ENCODE measurements around the gene TAOK2.
"Not testable (repeated sequence)": the region's sequence is repeated elsewhere in the genome, so short reads cannot be mapped to it uniquely, and the experiment has no call there.

TAOK2 gene

DNA sequence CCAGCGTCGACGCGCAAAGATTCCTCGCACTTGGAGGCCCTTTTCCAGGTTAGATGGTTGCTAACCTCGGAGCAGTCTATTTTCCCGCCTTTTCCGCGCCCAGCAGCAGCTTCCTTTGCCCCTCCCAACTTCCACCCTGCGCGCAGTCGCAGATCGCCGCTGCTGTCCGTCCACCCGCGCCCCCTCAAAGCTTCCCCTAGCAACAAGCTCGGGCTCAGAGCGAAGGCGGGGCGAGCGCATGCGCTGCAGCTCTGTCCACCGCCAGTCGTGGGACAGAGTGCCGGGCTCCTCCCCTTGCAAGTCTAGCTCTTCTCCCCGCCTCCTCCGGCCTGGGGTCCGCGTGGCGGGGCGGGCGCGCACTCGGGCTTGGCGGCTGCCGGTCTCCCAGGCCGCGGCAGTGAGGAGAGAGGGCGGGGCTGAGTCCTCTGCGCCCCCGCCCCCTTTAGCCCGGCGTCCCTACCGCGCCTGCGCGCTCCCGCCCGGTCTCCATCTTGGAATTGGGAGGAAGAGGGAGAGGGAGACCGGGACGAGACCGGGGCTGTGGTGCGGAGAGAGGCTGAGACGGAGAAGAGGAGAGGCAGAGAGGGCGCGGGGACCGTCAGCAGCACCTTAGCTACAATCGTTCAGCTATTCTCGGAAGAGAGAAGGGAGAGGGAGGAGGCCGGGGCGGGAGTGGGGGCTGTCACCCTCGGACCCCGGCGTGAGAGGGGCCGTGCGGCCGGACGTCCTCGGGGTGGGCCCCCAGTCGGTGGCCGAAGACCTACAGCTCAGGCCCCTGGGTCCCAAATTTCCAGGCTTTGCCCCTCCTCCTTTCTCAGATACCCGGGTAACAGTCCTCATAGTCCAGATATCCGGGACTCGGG lies at the start of gene TAOK2:
TAOK2 (plus strand) TSS at position 485 of the 863 bp plus-strand sequence. CDS start 3,905 bp downstream, outside the sequence.
- DNase-seq: peak; percentile 99

DNA sequence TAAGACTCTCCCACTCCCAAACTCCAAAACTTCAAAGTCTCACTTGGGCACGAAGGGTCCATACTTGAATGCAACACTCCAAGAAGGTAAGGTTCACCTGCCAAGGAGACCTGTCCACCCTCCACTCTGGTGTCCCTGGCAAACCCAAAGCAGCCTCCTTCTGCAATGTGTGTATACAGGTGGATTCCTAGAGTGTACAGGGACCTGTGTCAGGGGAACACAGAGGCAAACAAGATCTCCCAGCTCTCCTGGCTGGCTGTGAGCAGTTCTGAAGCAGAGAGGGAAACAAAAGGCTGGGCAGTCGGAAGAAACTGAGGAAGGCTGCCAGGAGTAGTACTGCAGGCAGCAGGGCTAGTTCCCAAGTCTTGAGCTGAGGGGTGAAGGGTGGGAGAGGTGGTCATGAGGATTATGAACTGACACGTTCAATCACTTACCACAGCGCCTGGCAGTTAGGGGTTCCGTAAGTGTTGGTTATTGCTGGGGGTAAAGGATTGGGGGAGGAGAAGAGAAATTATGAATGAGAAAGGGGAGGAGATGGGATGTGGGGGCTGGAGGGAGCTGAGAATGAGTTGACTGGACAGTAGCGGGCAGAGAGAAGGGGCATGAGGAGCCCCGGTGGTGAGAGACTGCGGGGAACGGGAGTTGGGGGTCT lies 48.4 kb upstream of the TAOK2 start:
- DNase-seq: no peak

DNA sequence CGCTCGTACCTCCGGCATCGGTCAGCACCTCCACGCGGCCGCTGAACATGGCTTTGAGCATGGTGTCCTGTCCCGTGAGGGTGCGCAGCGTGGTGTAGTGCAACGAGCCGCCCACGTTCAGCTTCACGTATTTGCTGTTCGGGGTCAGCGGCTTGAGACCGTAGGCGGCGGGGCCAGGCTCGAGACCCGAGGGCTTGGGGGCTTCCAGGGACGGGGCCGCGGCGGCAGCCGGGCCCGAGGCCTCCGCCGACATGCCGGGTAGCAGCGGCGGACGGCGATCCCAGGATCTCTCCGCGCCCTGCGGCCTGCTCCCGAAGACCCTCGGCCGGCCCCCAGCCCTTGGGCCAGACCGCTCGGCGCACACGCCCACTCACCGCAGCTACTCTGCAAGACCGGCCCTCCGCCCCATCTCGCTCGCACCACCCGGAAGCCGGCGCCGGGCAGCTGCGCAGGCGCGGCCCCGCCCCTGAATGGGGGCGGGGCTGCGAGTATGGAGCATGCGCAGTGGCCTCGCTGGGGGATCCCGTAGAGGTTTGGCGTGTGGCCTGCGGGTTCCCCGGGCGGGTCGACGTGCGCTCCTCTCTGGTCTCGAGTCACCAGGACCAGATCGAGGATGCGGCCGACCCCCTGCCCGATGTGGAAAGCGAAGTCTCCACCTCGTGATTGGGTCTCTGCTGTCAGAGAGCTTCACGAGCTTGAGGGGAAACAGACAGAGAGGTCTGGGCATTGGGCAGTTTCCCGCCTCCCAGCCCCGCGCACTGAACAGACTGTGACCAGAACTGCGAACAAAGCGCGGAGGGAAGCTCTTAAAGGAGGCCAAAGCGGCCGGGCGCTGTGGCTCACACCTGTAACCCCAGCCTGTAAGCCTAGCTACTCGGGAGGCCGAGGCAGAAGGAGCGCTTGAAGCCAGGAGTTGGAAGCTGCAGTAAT lies 47.6 kb upstream of the TAOK2 start, which contains the start of gene KCTD13:
KCTD13 (minus strand) TSS at position 446 of the 930 bp plus-strand sequence; CDS start at position 253, 193 bp downstream.
- peak; percentile 81 for DNase-seq

DNA sequence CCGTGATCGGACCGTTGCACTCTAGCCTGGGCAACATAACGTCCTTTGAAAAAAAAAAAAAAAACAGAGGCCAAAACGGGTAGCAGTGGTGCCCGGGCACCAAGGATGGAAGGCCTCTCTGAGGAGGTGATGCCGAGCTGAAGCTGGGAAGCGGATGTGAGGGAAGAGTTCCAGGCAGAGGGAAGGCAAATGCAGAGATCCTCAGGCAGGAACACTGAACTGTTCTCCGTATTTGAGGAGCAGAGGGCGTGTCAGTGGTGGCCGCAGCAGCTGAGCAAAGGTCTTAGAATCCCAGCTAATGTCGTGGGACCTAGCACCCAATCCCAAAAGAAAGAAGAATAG lies 47.0 kb upstream of the TAOK2 start:
- peak; percentile 21 for DNase-seq

DNA sequence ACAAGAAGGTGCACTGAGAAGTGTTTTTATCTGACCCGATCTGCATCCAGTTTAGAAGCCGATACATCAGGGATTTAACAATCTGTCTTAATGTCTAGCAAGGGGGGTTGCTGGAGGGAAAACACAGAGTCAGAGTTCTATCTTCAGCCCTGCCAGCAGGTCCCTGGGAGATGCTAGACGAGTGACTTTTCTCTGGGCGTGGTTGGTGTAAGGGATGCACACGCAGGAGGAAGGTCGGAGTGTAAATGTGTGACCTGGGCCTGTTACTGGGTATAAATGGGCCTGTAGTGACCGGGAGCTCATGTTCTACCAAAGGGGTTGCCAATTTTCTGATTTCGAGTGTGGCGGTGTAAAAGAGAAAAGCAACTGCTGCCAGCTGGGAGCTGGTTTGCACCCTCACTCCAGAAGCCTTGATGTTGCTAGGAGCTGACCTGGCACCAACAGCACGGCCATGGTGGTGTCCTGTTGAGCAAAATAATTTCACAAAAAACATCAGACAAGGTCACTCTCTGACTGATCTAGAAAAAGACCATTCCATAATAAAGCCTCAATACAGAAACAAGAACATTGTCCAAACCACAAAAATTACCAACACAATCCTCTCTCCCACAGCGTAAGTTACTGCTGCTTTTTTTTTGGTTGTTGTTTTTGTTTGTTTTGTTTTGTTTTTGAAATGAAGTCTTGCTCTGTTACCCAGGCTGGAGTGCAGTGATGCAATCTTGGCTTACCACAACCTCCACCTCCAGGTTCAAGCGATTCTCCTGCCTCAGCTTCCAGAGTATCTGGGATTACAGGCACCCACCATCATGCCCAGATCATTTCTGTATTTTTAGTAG lies 46.4 kb upstream of the TAOK2 start:
- no peak for DNase-seq

DNA sequence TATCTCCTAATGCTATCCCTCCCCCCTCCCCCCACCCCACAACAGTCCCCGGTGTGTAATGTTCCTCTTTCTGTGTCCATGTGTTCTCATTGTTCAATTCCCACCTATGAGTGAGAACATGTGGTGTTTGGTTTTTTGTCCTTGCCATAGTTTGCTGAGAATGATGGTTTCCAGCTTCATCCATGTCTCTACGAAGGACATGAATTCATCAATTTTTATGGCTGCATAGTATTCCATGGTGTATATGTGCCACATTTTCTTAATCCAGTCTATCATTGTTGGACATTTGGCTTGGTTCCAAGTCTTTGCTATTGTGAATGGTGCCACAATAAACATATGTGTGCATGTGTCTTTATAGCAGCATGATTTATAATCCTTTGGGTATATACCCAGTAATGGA lies 41.9 kb upstream of the TAOK2 start:
- not testable (repeated sequence) for DNase-seq

DNA sequence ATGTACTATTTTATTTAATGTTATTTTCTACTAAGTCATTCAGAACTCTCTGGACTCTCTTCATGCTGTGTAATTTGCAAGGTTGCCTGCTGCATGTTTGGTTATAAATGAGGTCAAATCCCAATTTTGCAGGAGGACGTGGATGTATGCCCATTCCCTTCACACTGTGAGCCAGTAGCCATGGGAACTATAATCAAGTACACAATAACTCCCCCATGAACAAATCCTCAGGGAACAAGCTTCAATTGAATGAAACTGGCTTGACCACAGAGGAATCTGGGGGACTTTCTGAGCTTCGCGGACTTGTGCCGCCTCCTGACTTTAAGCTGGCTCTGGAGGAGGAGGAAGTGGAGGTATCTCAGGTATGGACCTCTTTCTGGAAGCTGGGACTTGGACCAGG lies 33.0 kb upstream of the TAOK2 start:
- DNase-seq: no peak

DNA sequence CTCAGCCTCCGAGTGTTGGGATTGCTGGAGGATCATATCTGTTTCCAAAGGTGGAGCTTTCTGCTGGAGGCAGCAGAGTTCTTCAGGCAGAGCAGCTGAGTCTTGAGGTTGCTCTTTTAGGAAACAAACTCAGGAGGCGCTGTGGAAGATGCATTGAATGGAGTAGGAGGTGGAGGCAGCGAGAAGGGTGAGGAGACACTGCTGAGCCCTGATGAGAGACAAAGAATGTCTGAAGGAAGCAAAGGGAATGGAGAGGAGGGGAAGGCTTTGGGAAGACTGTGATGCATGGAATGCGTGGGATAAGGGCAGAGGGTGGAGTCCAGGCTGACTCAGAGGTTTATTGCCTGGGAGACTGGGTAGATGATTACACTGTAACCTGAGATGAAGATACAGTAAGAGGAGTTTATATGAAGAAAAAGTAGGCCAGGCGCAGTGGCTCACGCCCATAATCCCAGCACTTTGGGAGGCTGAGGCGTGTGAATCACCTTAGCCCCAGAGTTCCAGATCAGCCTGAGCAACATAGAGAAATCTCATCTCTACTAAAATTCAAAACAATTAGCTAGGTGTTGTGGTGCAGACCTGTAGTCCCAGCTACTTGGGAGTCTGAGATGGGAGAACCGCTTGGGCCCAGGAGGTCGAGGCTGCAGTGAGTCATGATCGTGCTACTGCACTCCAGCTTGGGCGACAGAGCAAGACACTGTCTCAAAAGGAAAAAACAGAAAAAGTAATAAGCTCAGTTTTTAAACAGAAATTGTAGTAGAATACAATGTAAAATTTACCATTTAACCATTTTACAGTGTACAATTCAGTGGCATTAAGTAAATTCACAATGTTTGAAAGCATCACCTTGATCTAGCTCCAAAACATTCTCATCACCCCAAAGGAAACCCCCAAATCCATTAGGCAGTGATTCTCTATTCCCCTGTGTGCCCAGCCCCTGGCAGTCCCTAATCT lies 29.5 kb upstream of the TAOK2 start:
- DNase-seq: peak; percentile 99

DNA sequence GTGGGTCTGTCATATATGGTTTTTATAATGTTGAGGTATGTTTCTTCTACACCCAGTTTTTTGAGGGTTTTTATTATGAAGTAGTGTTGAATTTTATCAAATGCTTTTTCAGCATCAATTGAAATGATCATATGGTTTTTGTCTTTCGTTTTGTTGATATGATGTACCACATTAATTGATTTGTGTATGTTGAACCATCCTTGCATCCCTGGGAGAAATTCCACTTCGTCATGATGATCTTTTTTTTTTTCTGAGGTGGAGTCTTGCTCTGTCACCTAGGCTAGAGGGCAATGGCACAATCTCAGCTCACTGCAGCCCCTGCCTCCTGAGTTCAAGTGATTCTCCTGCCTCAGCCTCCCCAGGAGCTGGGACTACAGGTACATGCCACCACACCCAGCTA lies 25.8 kb upstream of the TAOK2 start:
- DNase-seq: no peak

DNA sequence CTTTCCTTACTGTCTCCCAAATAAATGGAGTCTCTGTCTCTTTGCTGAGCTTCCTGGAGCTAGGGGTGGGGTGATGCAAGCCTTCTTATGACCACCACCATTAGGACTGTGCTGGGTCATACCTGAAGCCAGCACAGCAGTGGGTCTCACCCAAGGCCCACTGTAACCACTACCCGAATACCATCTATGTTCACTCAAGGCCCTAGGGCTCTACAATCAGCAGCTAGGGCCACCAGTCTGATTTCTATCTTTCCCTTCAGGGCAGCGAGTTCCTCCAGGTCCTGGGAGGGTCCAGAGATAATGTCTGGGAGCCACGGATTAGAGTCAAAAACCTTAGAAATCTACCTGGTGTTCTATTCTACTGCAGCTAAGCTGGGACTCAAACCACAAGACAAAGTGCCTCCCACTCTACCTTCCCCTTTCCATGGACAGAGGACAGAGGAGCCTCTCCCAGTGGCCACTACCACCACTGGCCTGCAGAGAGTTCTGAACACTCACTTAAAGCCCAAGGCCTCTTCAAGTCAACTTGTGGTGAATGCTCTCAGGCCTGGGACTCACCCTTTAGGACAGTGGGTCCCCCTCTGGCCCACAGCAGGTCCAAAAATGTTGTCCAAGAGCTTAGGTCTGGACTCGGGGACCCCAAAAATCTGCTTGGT lies 22.7 kb upstream of the TAOK2 start:
- no peak for DNase-seq

DNA sequence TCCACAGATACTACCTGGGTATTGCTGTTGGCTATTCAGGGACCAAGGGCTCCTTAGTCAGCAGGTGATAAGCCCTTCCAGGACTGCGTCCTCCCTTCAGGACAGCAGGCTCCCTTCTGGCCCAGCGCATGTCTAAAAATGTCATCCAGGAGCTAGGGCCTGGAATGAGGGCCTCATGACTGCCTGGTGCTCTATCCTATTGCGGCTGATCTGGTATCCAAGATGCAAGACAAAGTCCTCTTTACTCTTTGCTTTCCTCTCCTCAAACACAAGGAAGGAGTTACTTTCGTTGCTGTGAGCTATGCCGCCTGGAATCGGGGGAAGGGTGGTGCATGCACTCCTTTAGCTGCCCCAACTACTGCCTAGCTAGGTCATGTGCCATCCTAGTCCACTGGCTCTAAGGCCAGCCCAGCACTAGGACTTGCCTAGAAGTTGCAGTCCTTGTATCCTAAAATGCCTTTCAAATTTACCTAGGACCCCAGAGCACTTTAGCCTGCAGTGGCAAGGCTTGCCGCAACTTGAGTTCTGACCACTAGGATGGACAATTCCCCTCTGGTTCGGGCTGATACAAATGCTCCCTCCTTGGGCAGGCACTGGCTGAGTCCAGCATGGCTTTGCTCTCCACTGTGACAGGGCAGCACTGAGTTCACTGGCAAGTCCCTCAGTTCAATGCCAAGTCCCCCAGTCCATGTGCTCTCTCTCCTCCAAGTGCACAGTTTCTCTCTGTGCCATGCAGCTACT lies 21.9 kb upstream of the TAOK2 start:
- DNase-seq: no peak

DNA sequence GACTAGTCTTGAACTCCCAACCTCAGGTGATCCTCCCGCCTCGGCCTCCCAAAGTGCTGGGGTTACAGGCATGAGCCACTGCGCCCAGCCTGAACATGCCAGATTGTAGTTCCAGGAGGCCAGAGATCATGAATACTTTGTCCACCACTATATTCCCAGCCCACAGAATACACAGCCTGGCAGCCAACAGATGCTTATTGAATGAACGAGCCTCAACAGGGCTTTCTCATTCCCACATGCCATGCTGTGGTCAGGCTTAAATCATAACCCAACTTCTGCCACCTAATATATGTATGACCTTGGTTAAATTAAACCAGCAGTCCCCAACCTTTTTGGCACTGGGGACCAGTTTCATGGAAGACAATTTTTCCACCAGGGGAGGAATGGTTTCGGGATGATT lies 14.9 kb upstream of the TAOK2 start:
- no peak for DNase-seq

DNA sequence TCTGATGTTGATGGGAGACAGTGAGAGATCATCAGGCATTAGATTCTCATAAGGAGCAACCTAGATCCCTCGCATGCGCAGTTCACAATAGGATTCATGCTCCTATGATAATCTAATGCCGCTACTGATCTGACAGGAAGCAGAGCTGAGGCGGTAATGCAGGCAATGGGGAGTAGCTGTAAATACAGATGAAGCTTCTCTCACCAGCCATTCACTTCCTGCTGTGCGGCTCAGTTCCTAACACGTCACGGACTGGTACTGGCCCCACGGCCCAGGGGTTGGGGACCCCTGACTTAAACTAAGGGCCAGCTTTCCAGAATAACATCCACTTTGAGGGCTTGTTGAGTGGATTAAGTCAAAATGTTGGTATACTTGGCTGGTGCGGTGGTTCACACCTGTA lies 14.4 kb upstream of the TAOK2 start:
- no peak for DNase-seq

DNA sequence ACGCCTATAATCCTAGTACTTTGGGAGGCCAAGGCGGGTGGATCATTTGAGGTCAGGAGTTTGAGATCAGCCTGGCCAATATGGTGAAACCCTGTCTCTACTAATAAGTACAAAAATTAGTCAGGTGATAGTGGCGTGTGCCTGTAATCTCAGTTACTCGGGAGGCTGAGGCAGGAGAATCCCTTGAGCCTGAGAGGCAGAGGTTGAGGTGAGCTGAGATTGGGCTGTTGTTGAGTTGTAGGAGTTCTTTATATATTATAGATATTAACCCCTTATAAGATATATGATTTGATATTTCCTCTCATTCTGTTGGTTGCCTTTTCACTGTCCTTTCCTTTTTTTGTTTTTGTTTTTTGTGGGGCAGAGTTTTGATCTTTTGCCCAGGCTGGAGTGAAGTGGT lies 13.8 kb upstream of the TAOK2 start:
- DNase-seq: not testable (repeated sequence)

DNA sequence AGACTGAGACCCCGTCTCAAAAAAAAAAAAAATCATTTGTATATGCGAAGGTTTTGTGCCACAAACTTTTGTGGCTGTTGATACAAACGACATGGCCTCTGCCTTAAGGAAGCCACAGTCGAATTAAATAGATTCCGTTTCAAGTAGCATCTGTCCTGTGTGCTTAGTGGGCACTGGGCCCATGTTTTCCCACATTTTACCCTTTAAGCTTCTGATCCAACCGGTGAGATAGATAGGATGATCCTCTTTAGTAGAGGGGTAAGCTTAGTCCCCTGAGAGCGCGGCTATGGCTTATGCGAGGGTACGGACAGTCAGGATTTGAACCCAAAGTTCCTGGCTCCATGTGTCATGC lies 12.6 kb upstream of the TAOK2 start:
- no peak for DNase-seq

DNA sequence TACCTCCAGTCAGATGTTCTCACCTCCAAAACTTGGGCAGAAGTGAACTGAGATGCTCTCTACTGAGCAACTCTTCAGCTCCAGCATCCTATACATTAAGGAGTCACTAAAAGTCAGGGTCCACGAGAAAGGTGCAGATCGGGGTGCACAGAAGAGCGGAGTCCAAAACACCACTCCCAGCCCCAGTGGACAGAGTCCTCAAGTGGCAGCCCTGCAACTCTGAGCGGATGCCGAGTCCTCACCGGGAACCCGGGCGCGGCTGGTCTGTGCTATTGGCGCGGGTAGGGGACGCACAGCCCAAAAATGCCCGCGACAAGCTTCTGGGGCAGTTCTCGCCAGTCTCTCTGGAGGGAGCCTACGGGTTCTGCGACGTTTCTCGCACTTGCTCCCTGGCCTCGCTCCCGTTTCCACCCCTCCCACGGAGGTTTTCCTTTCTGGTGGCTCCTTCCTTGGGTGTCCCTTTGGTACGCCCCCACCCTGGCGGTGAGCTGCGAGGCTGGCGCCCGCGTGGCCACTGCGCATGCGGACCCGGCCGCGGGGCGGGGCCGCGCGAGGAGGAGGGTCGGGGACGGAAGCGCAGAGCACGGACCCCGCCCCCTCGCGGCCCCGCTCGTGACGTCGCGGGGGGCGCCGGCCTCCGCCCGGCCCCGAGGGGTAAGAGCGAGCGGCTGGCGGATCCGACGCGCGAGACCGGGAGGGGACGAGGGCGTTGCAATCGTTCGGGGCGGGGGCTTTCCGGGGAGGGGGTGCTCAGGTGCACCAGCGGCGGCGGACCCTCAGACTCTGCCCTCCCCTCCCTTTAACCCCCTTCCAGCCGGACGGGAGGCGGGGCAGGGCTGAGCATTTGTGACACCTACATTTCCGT lies 12.0 kb upstream of the TAOK2 start, which contains the start of gene TMEM219:
TMEM219 (plus strand) TSS at position 601 of the 865 bp plus-strand sequence. CDS start 1,065 bp downstream, outside the sequence.
- peak; percentile 86 for DNase-seq

DNA sequence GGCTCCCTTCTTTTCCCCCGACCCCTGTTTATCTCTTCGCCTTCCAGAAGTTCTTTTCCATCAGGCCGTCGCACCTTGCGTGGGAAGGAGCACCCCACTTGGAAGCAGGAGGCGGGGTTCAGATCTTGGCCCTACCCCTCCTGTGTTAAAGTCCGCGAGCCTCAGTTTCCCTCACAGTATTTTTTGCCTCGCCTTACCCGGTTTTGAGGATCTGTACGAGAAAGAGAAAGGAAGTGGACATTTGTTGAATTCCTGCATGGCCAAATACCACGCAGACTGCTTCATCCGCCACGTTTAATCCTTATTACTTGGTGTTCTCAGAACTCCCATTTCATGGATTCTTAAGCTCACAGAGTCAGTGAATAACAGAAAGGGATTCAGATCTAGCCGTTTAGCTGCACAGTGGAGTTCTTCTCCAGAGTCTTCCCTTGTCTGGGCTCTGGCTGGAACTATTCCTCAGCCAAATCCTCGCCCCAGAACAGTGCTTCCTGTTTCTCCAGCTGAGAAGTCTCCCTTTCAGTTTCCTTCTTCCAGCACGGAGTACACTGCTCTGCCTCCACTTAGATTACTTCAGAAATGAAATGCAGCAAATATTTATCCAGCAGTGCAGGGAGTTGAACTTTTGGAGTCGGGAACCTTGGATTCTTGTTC lies 11.2 kb upstream of the TAOK2 start:
- no peak for DNase-seq

Data from fibroblast of upper back skin (primary cell).